CD4-positive, alpha-beta T cell treated with Interleukin-10 for 1 hour (primary cell): ENCODE data around the gene ANKRD39.

Experiments
- DNase-seq: peaks from one replicate; pipeline ENCODE4 v3.0.0-alpha.2; 2020

The ANKRD39 gene

GRCh38 chr2:96887493-96888012 lies 29.7 kb upstream of the ANKRD39 start:
- no peak for DNase-seq

GRCh38 chr2:96885432-96886347 lies 27.9 kb upstream of the ANKRD39 start:
- DNase-seq: no peak

- no peak for DNase-seq
These were observed 26.7 kb upstream of the ANKRD39 start for GRCh38 chr2:96884299-96885094.

GRCh38 chr2:96883306-96883705 lies 25.5 kb upstream of the ANKRD39 start:
- no peak for DNase-seq

- DNase-seq: no peak
These were observed 25.1 kb upstream of the ANKRD39 start for GRCh38 chr2:96882906-96883305.

- no peak for DNase-seq
These were observed 24.4 kb upstream of the ANKRD39 start for GRCh38 chr2:96882230-96882629.

GRCh38 chr2:96881349-96882195 lies 23.8 kb upstream of the ANKRD39 start:
- DNase-seq: no peak

GRCh38 chr2:96880891-96881273 lies 23.1 kb upstream of the ANKRD39 start:
- DNase-seq: no peak

- DNase-seq: no peak
These were observed 21.8 kb upstream of the ANKRD39 start for GRCh38 chr2:96879545-96880040.

GRCh38 chr2:96878796-96879544 lies 21.2 kb upstream of the ANKRD39 start:
- DNase-seq: no peak

- no peak for DNase-seq
These were observed 20.4 kb upstream of the ANKRD39 start for GRCh38 chr2:96878171-96878570.

- DNase-seq: no peak
These were observed 19.8 kb upstream of the ANKRD39 start for GRCh38 chr2:96877631-96878092.

GRCh38 chr2:96877042-96877451 lies 19.2 kb upstream of the ANKRD39 start:
- DNase-seq: no peak

GRCh38 chr2:96876269-96877041 lies 18.6 kb upstream of the ANKRD39 start:
- DNase-seq: no peak

GRCh38 chr2:96875498-96876268 lies 17.9 kb upstream of the ANKRD39 start:
- DNase-seq: no peak

GRCh38 chr2:96874198-96874831 lies 16.5 kb upstream of the ANKRD39 start:
- DNase-seq: peak; percentile 27

- no peak for DNase-seq
These were observed 15.9 kb upstream of the ANKRD39 start for GRCh38 chr2:96873651-96874096.

- DNase-seq: no peak
These were observed 15.0 kb upstream of the ANKRD39 start for GRCh38 chr2:96872591-96873349.
